ENCODE results near the gene THBD.

The THBD gene

DNA sequence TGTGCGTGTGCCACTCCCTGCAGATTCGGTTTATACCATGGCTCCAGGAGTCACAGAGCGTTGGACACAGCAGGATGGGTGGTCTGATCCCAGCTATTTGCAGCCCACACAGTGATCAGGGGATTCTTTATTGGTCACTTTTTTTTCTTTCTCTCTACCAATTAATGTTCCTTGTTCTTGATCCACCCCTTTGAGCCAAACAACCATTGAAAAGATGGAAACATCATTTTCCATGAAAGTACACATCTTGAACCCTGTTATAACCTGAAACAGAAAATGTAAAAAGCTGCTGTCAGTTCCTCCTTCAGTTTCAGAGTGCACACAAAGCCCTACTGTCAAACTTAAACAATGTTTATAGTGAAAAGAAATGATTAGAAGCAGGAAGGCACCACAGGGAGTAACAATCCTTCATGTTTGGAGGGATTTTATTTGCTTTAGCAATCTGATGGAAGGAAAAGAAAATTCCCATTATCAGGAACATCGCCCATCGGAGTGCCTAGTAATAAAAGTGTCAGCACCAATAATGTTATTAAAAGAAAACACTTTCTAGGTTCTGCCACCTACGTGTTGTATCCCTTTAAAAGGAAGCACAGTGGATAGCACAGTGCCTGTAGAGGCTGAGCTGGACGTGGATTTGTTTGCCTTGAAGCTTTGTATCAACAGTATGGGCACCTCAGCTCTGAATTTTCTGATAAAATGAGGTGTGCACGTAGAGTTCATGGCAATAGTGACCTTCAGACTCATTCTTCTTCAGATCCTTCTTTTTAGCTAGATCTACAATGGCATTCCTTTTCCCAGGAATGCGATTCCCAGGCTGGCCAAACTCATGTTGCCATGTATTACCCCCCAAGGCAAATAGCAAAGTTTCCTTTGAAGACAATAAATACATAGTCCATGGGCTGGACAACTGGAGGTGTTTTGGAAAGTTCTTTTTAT, 16.1 kb upstream of the THBD start:
- no peak for TF ChIP-seq CTCF (IDR thresholded peaks at IDR 0.05; ENCODE audit: low read depth, low read length, missing control alignments)
- no peak for DNase-seq (ENCODE audit: low read depth)
- in situ Hi-C loops (cut with HindIII; ENCODE audit: low sequenced_read_pairs): no loop called here
- H3K4me3 ChIP-seq (ENCODE audit: low read depth, low read length): no peak overlapping the region

- DNase-seq (ENCODE audit: low read depth): no peak
Measured at GRCh38 chr20:23063581-23063980, 14.1 kb upstream of the THBD start.

DNA sequence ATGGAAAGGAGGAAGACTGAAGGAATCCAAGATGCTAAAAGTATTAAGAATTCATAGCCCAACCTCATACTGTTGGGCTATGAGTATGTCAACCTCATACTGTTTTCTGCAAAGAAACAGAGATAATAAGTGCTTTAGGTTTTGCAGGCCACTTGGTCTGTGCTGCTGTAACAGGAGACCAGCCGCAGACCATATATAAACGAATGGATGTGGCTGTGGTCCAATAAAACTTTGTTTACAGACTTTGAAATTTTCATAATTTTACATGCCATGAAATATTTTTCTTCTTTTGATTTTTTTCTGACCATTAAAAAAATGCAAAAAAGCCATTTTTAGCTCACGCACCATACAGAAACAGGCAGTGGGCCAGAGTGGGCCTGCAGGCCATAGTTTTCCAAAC, 13.7 kb upstream of the THBD start:
- in situ Hi-C loops (cut with HindIII; ENCODE audit: low sequenced_read_pairs): loop anchor here (5.0 kb wide), 1 partner anchor 54 kb away; no protein-coding TSS in a partner anchor
- no peak for TF ChIP-seq CTCF (IDR thresholded peaks at IDR 0.05; ENCODE audit: low read depth, low read length, missing control alignments)
- DNase-seq (ENCODE audit: low read depth): no peak
- H3K4me3 ChIP-seq (ENCODE audit: low read depth, low read length): no peak overlapping the region

More at GRCh38 chr20:23063581-23063980, 14.1 kb upstream of the THBD start:
- no peak overlapping the region for H3K4me3 ChIP-seq (ENCODE audit: low read depth, low read length)
- in situ Hi-C loops (cut with HindIII; ENCODE audit: low sequenced_read_pairs): loop anchor here (5.0 kb wide), 1 partner anchor 54 kb away; no protein-coding TSS in a partner anchor
- TF ChIP-seq CTCF (IDR thresholded peaks at IDR 0.05; ENCODE audit: low read depth, low read length, missing control alignments): no peak

DNA sequence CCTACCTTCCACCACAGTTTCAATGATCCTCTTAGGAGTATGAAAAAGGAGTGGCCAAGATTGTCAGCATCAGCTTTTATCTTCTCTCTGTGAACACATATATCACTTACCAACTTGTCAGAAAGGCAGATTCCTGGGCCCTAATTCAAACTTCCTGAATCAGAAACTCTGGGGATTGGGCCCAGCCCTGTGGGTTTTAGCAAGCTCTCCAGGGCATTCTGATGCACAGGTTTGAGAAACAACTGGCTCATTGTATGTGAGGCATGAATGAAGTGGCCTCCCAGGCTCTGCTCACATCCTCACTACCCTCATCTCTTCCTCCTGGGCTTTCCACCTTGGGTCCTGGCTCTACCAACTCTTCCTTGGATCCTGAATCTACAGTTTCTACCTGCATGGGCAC, 13.2 kb upstream of the THBD start:
- in situ Hi-C loops (cut with HindIII; ENCODE audit: low sequenced_read_pairs): loop anchor here (5.0 kb wide), 1 partner anchor 55 kb away; no protein-coding TSS in a partner anchor

GRCh38 chr20:23061734-23062561, 12.5 kb upstream of the THBD start:
- DNase-seq (ENCODE audit: low read depth): no peak
- TF ChIP-seq CTCF (IDR thresholded peaks at IDR 0.05; ENCODE audit: low read depth, low read length, missing control alignments): peak; percentile 51
- H3K4me3 ChIP-seq (ENCODE audit: low read depth, low read length): no peak overlapping the region
- in situ Hi-C loops (cut with HindIII; ENCODE audit: low sequenced_read_pairs): loop anchor here (5.0 kb wide), 1 partner anchor 55 kb away; no protein-coding TSS in a partner anchor

More for the DNA sequence above, 13.2 kb upstream of the THBD start:
- no peak for TF ChIP-seq CTCF (IDR thresholded peaks at IDR 0.05; ENCODE audit: low read depth, low read length, missing control alignments)
- no peak for DNase-seq (ENCODE audit: low read depth)
- H3K4me3 ChIP-seq (ENCODE audit: low read depth, low read length): no peak overlapping the region

GRCh38 chr20:23061262-23061661, 11.8 kb upstream of the THBD start:
- no peak for TF ChIP-seq CTCF (IDR thresholded peaks at IDR 0.05; ENCODE audit: low read depth, low read length, missing control alignments)
- in situ Hi-C loops (cut with HindIII; ENCODE audit: low sequenced_read_pairs): loop anchor here (5.0 kb wide), 1 partner anchor 56 kb away; no protein-coding TSS in a partner anchor
- no peak for DNase-seq (ENCODE audit: low read depth)
- H3K4me3 ChIP-seq (ENCODE audit: low read depth, low read length): no peak overlapping the region

Measured in astrocyte of the cerebellum (primary cell).